HG03354 (cell line): ENCODE measurements around the gene UNC5B.

Experiments used
- ATAC-seq: cut with Tn5 transposase; IDR thresholded peaks from one replicate; pipeline ENCODE4 v1.9.1; 2021; ENCODE audit warnings: mild to moderate bottlenecking; ENCODE audit not compliant: unreplicated experiment, poor library complexity, severe bottlenecking

Gene UNC5B

GRCh38 chr10:71308985-71309384, 96.6 kb downstream of the UNC5B start:
- no peak for ATAC-seq

- ATAC-seq = no peak
Measured at GRCh38 chr10:71309919-71310318, 97.5 kb downstream of the UNC5B start.

- ATAC-seq = no peak
Measured at GRCh38 chr10:71312220-71312619, 99.8 kb downstream of the UNC5B start.

GRCh38 chr10:71312811-71313789, 100.7 kb downstream of the UNC5B start:
- ATAC-seq = no peak

- no peak for ATAC-seq
Measured at GRCh38 chr10:71314028-71314693, 101.8 kb downstream of the UNC5B start.

GRCh38 chr10:71314694-71315225, 102.4 kb downstream of the UNC5B start:
- no peak for ATAC-seq

GRCh38 chr10:71316056-71316785, 103.9 kb downstream of the UNC5B start:
- no peak for ATAC-seq

- ATAC-seq = no peak
Measured at GRCh38 chr10:71316786-71317160, 104.4 kb downstream of the UNC5B start.

- no peak for ATAC-seq
Measured at GRCh38 chr10:71317739-71318138, 105.4 kb downstream of the UNC5B start.

GRCh38 chr10:71319042-71319799, 106.9 kb downstream of the UNC5B start, which contains the start of gene SLC29A3:
Gene SLC29A3 (plus strand): TSS chr10:71319259. CDS start chr10:71319310, 51 bp downstream.
- peak; percentile 76 for ATAC-seq

- peak; percentile 8 for ATAC-seq
Measured at GRCh38 chr10:71319800-71320392, 107.5 kb downstream of the UNC5B start.

GRCh38 chr10:71320592-71320991, 108.2 kb downstream of the UNC5B start:
- ATAC-seq = no peak

GRCh38 chr10:71321386-71321785, 109.0 kb downstream of the UNC5B start:
- ATAC-seq = no peak

GRCh38 chr10:71323407-71323806, 111.0 kb downstream of the UNC5B start:
- ATAC-seq = no peak

- ATAC-seq = no peak
Measured at GRCh38 chr10:71324743-71325142, 112.4 kb downstream of the UNC5B start.

GRCh38 chr10:71325267-71325666, 112.9 kb downstream of the UNC5B start:
- no peak for ATAC-seq

GRCh38 chr10:71326464-71326881, 114.1 kb downstream of the UNC5B start:
- ATAC-seq = no peak

GRCh38 chr10:71330789-71331404, 118.5 kb downstream of the UNC5B start:
- ATAC-seq = no peak
